ENCODE data around the gene CD6. TPM values are rescaled to one million over a fixed set of nuclear protein-coding genes. Genes with fewer than 3 reads are reported as not detected.
A peak's percentile ranks its signal among the peaks of the same experiment; 100 is the strongest.

Gene CD6
- total and polyA plus RNA-seq, 10 donors: 10.9 to 47.6 (median 21.2) TPM

DNA sequence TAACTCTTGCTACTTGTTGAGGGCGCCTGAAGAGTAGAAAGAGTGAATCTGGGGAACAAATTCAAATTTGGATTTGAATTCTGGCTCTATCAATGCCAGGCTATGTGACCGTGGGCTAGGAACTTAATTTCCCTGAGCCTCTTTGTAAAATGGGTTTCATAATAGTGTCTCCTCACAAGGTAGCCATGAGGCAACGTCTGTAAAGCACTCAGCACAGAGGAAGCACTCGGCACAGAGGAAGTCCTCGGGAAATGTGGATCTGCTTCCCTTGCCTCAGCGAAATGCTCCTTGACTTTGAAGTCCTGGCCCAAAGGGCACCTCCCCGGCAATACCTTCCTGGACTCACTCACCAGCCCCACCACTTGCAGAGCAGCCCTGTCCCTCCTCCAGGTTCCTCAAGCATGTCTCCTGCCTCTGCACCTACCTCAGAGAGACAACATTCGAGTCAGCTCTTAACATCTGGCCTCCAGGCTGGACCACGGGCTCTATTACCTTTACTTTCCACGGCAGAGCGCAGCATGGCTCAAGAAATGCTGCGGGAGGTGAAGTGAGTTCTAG is 17.7 kb downstream of the CD6 start:
- no peaks in the 10 kb centered on the region for H3K9me3 ChIP-seq
- WGBS, 5 donors: 44 to 63% (median 49%) methylated on average over 12 of the region's 12 CpGs
- TF ChIP-seq POLR2A (IDR thresholded peaks at IDR 0.05) (no peak), POLR2AphosphoS5 (IDR thresholded peaks at IDR 0.05) (no peak)
- TF ChIP-seq, protein P1, sequence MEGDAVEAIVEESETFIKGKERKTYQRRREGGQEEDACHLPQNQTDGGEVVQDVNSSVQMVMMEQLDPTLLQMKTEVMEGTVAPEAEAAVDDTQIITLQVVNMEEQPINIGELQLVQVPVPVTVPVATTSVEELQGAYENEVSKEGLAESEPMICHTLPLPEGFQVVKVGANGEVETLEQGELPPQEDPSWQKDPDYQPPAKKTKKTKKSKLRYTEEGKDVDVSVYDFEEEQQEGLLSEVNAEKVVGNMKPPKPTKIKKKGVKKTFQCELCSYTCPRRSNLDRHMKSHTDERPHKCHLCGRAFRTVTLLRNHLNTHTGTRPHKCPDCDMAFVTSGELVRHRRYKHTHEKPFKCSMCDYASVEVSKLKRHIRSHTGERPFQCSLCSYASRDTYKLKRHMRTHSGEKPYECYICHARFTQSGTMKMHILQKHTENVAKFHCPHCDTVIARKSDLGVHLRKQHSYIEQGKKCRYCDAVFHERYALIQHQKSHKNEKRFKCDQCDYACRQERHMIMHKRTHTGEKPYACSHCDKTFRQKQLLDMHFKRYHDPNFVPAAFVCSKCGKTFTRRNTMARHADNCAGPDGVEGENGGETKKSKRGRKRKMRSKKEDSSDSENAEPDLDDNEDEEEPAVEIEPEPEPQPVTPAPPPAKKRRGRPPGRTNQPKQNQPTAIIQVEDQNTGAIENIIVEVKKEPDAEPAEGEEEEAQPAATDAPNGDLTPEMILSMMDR (IDR thresholded peaks at IDR 0.05 in 8 of 11, conservative IDR thresholded peaks at IDR 0.05 in 3 of 11): no peak
- intact Hi-C loops (cut with DNase I; ENCODE audit: low total_unique reads): no loop called here
- no peaks in the 10 kb centered on the region for H3K36me3 ChIP-seq
- H3K4me1 ChIP-seq: peaks cover 8 to 82% (median 42%) of the 10 kb centered on the region in 6 donors
- peak overlapping the region in 7 of 8 donors; percentile 15 to 88 (median 54) for H3K27ac ChIP-seq
- no peak overlapping the region for H3K4me3 ChIP-seq
- no peaks in the 10 kb centered on the region for H3K27me3 ChIP-seq (replicated peaks in 1 of 7)
- DNase-seq: no peak

DNA sequence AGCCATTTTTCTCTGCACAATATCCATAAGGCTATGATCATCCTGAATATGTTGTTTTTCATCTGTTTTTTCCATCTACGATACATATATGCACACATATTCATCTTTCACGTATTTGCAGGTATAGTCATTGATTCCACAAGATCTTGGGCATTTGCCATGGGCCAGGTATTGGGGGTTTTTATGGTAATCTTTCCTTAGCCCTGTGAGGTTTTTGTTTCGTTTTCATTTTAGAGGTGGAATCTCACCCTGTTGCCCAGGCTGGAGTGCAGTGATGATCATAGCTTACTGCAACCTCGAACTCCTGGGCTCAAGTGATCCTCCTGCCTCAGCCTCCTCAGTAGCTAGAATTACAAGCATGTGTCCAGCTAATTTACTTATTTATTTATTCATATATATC is 20.0 kb downstream of the CD6 start:
- H3K4me1 ChIP-seq: peaks cover 14 to 89% (median 47%) of the 10 kb centered on the region in 6 donors
- peaks cover 0 to 8% (median 0%) of the 10 kb centered on the region in 6 donors for H3K36me3 ChIP-seq
- no peak for DNase-seq
- TF ChIP-seq POLR2A (IDR thresholded peaks at IDR 0.05) (no peak), POLR2AphosphoS5 (IDR thresholded peaks at IDR 0.05) (no peak)
- TF ChIP-seq, protein P1 (IDR thresholded peaks at IDR 0.05 in 8 of 11, conservative IDR thresholded peaks at IDR 0.05 in 3 of 11): no peak
- H3K27ac ChIP-seq: no peak overlapping the region
- no peaks in the 10 kb centered on the region for H3K9me3 ChIP-seq
- intact Hi-C loops (cut with DNase I; ENCODE audit: low total_unique reads): no loop called here
- no peak overlapping the region for H3K4me3 ChIP-seq
- H3K27me3 ChIP-seq (replicated peaks in 1 of 7): no peaks in the 10 kb centered on the region
- 82 to 88% (median 84%) methylated on average over 4 of the region's 4 CpGs for WGBS, 5 donors

DNA sequence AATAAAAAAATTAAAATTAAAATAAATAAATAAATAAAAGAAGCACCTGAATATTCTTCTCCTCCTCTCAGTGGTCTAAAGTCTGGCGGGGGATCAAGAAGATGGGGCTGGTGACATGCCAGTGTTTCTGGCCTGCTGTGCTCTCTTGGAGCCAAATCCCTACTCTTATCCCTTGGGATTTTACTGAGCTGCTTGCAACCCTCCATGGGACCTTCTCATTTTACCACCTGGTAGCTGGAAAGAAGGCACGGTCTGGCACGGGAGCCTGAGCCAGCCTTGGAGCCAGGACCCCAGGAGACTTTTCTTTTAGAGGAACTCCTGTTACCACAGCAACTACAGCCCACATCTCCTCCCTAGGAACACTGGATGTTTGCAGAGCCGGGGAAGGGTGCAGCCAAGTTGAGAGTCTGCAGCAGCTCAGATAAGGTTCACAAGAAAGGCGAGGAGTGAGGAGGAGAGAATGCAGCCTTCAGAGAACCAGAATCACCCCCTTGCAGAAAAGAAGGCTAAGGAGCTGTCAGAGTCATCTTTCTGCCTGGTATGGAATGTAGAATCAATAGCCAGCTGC is 21.4 kb downstream of the CD6 start:
- H3K36me3 ChIP-seq: peaks cover 0 to 12% (median 0%) of the 10 kb centered on the region in 6 donors
- WGBS, 5 donors: 51 to 78% (median 56%) methylated on average over 5 of the region's 5 CpGs
- TF ChIP-seq POLR2AphosphoS5 (IDR thresholded peaks at IDR 0.05): no peak
- TF ChIP-seq POLR2A (IDR thresholded peaks at IDR 0.05): no peak
- TF ChIP-seq, protein P1 (IDR thresholded peaks at IDR 0.05 in 8 of 11, conservative IDR thresholded peaks at IDR 0.05 in 3 of 11): no peak
- peaks cover 19 to 91% (median 49%) of the 10 kb centered on the region in 6 donors for H3K4me1 ChIP-seq
- no peak for DNase-seq
- no peaks in the 10 kb centered on the region for H3K9me3 ChIP-seq
- H3K27me3 ChIP-seq (replicated peaks in 1 of 7): no peaks in the 10 kb centered on the region
- intact Hi-C loops (cut with DNase I; ENCODE audit: low total_unique reads): no loop called here
- H3K27ac ChIP-seq: peak overlapping the region in 1 of 8 donors; percentile 66
- H3K4me3 ChIP-seq: no peak overlapping the region

DNA sequence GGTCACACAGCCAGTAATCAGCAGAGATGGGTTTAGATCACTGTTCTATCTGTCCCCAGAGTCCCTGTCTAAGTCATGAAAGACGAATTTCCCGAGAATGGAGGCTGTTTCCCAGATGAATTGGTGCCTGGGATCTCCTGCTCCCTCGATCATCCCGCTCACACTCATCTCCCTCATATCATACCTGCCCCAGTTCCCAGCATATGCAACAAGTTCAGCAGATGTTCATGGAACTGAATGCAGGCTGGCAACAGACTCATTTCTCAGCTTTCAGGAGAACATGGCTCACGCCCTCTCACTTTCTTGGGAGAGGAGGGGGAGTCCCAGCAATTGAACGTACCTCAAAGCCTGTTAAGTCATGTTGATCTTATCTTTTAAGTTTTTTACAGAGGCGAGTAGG is 22.1 kb downstream of the CD6 start:
- intact Hi-C loops (cut with DNase I; ENCODE audit: low total_unique reads): no loop called here
- peaks cover 0 to 12% (median 0%) of the 10 kb centered on the region in 6 donors for H3K36me3 ChIP-seq
- TF ChIP-seq, protein P1 (IDR thresholded peaks at IDR 0.05 in 8 of 11, conservative IDR thresholded peaks at IDR 0.05 in 3 of 11): no peak
- TF ChIP-seq POLR2AphosphoS5 (IDR thresholded peaks at IDR 0.05) (no peak), POLR2A (IDR thresholded peaks at IDR 0.05) (no peak)
- H3K9me3 ChIP-seq: no peaks in the 10 kb centered on the region
- no peak overlapping the region for H3K4me3 ChIP-seq
- peaks cover 19 to 91% (median 49%) of the 10 kb centered on the region in 6 donors for H3K4me1 ChIP-seq
- no peaks in the 10 kb centered on the region for H3K27me3 ChIP-seq (replicated peaks in 1 of 7)
- 65 to 80% (median 75%) methylated on average over 7 of the region's 7 CpGs for WGBS, 5 donors
- H3K27ac ChIP-seq: peak overlapping the region in 3 of 8 donors; percentile 28 to 66 (median 58)
- DNase-seq: no peak
